Measurements from ENCODE around the gene SLC25A30.
A peak's percentile ranks its signal among the peaks of the same experiment; 100 is the strongest.
"Not testable (repeated sequence)": the region's sequence is repeated elsewhere in the genome, so short reads cannot be mapped to it uniquely, and the experiment has no call there.

SLC25A30 gene

GRCh38 chr13:45391128-45391527, 27.0 kb downstream of the SLC25A30 start:
- not testable (repeated sequence) for DNase-seq

- DNase-seq, result not testable (repeated sequence)
Observed at GRCh38 chr13:45390348-45390747, 27.8 kb downstream of the SLC25A30 start.

- no peak for DNase-seq
Observed at GRCh38 chr13:45388664-45389063, 29.5 kb downstream of the SLC25A30 start.

GRCh38 chr13:45386892-45387575, 31.1 kb downstream of the SLC25A30 start:
- DNase-seq, result not testable (repeated sequence)

- no peak for DNase-seq
Observed at GRCh38 chr13:45385907-45386553, 32.1 kb downstream of the SLC25A30 start.

GRCh38 chr13:45385320-45385719, 32.9 kb downstream of the SLC25A30 start:
- DNase-seq, result no peak

- DNase-seq, result no peak
Observed at GRCh38 chr13:45384474-45385174, 33.5 kb downstream of the SLC25A30 start.

- not testable (repeated sequence) for DNase-seq
Observed at GRCh38 chr13:45382739-45383138, 35.4 kb downstream of the SLC25A30 start.

GRCh38 chr13:45381196-45381595, 37.0 kb downstream of the SLC25A30 start:
- DNase-seq, result no peak

GRCh38 chr13:45380708-45381107, 37.5 kb downstream of the SLC25A30 start:
- not testable (repeated sequence) for DNase-seq

GRCh38 chr13:45379516-45379915, 38.7 kb downstream of the SLC25A30 start:
- not testable (repeated sequence) for DNase-seq

- not testable (repeated sequence) for DNase-seq
Observed at GRCh38 chr13:45378786-45379185, 39.4 kb downstream of the SLC25A30 start.

GRCh38 chr13:45377314-45377713, 40.9 kb downstream of the SLC25A30 start:
- DNase-seq, result not testable (repeated sequence)

GRCh38 chr13:45376651-45377050, 41.5 kb downstream of the SLC25A30 start:
- DNase-seq, result not testable (repeated sequence)

- peak; percentile 9 for DNase-seq
Observed at GRCh38 chr13:45374917-45375316, 43.3 kb downstream of the SLC25A30 start.

- DNase-seq, result peak; percentile 15
Observed at GRCh38 chr13:45373162-45373547, 45.0 kb downstream of the SLC25A30 start.

GRCh38 chr13:45372189-45373161, 45.7 kb downstream of the SLC25A30 start:
- peak; percentile 13 for DNase-seq

GRCh38 chr13:45370922-45371406, 47.2 kb downstream of the SLC25A30 start:
- peak; percentile 92 for DNase-seq

GRCh38 chr13:45369116-45369515, 49.1 kb downstream of the SLC25A30 start:
- no peak for DNase-seq

- DNase-seq, result no peak
Observed at GRCh38 chr13:45368571-45368970, 49.6 kb downstream of the SLC25A30 start.

- no peak for DNase-seq
Observed at GRCh38 chr13:45368005-45368404, 50.2 kb downstream of the SLC25A30 start.

GRCh38 chr13:45367358-45367757, 50.8 kb downstream of the SLC25A30 start:
- DNase-seq, result peak; percentile 76
